ENCODE results near the gene FOXJ3.
A peak's percentile ranks its signal among the peaks of the same experiment; 100 is the strongest.

DNA sequence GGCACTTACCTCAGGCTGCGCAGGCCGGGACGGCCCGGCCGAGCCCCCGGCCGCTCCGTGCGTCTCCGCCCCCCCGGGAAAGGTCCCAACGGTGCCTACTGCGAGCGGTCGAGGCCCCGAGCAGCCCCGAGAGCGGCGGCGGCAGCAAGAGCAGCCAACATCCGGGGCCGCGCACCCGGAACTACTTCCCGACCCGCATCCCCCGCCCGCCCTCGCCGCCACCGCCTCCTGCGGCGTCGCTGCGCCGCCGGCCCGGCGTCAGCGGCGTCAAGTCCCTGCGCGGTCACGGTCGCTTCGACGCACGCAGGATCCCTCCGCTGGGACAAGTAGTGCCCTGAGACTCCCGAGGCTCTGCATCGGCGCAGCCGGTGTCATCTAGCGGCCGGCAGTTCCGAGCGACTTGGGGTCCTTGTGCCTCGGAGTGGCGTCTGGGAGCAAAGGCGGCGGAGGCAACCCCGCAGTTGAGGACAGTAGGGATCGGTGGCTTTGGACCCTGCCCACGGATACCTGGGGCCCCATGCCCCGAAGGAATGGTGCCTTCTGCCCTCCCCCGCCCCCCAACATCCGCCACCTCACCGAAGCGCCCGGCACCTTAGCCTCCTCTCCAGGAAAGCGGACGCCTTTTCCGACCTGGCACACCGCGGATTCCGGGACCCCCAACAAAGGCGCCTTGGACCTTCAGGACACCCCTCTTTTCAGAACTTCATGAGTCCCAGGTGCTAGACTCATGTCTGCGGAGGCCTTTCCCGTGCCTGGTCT lies at the start of gene FOXJ3:
- TF ChIP-seq, protein P1, sequence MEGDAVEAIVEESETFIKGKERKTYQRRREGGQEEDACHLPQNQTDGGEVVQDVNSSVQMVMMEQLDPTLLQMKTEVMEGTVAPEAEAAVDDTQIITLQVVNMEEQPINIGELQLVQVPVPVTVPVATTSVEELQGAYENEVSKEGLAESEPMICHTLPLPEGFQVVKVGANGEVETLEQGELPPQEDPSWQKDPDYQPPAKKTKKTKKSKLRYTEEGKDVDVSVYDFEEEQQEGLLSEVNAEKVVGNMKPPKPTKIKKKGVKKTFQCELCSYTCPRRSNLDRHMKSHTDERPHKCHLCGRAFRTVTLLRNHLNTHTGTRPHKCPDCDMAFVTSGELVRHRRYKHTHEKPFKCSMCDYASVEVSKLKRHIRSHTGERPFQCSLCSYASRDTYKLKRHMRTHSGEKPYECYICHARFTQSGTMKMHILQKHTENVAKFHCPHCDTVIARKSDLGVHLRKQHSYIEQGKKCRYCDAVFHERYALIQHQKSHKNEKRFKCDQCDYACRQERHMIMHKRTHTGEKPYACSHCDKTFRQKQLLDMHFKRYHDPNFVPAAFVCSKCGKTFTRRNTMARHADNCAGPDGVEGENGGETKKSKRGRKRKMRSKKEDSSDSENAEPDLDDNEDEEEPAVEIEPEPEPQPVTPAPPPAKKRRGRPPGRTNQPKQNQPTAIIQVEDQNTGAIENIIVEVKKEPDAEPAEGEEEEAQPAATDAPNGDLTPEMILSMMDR (IDR thresholded peaks at IDR 0.05): peak in 1 of 3 experiments; percentile 27
- TF ChIP-seq POLR2A (IDR thresholded peaks at IDR 0.05; ENCODE audit: low read depth): no peak

All from esophagus muscularis mucosa (tissue), 3 donors.